GM23248 (cell line): ENCODE results near the gene MYRFL. TPM values are rescaled to one million over a fixed set of nuclear protein-coding genes. Genes with fewer than 3 reads are reported as not detected.

Source experiments
- DNase-seq: peaks from one replicate; pipeline ENCODE4 v3.0.0-alpha.2; 2015
- H2AFZ ChIP-seq: fragments of 200-600 bp; sonication (generic); 2 replicates; pipeline ENCODE4 v1.6.1; 2016; ENCODE audit warnings: antibody characterized with exemption
- H3F3A ChIP-seq: fragments of 200-600 bp; sonication (generic); 2 replicates; pipeline ENCODE4 v1.6.1; 2016; ENCODE audit warnings: mild to moderate bottlenecking, antibody characterized with exemption, mixed run types; ENCODE audit not compliant: insufficient read depth
- H3K27ac ChIP-seq: fragments of 200-600 bp; sonication (generic); 2 replicates; pipeline ENCODE4 v1.5.1; 2016; ENCODE audit warnings: mild to moderate bottlenecking
- H3K27me3 ChIP-seq: fragments of 200-600 bp; sonication (generic); replicated peaks from 2 replicates; pipeline ENCODE4 v1.6.1; 2016; ENCODE audit warnings: mild to moderate bottlenecking; ENCODE audit not compliant: insufficient read depth
- H3K36me3 ChIP-seq: fragments of 200-600 bp; sonication (generic); 2 replicates; pipeline ENCODE4 v1.6.1; 2016; ENCODE audit warnings: low read depth, mild to moderate bottlenecking
- H3K4me1 ChIP-seq: fragments of 200-600 bp; sonication (generic); 2 replicates; pipeline ENCODE4 v1.6.1; 2016; ENCODE audit warnings: mild to moderate bottlenecking; ENCODE audit not compliant: insufficient read depth
- H3K4me2 ChIP-seq: fragments of 200-600 bp; sonication (generic); one replicate; pipeline ENCODE4 v1.6.1; 2016; ENCODE audit warnings: mild to moderate bottlenecking; ENCODE audit not compliant: unreplicated experiment
- H3K4me3 ChIP-seq: fragments of 200-600 bp; sonication (generic); 2 replicates; pipeline ENCODE4 v1.5.1; 2016; ENCODE audit warnings: mild to moderate bottlenecking
- H3K79me2 ChIP-seq: fragments of 200-600 bp; sonication (generic); 2 replicates; pipeline ENCODE4 v1.6.1; 2016; ENCODE audit warnings: mild to moderate bottlenecking; ENCODE audit not compliant: insufficient read depth
- H3K9ac ChIP-seq: fragments of 200-600 bp; sonication (generic); 2 replicates; pipeline ENCODE4 v1.6.1; 2016; ENCODE audit warnings: mild to moderate bottlenecking
- H3K9me2 ChIP-seq: fragments of 200-600 bp; sonication (generic); 2 replicates; pipeline ENCODE4 v1.6.1; 2016; ENCODE audit warnings: mixed run types, mild to moderate bottlenecking, moderate library complexity; ENCODE audit not compliant: insufficient read depth
- H3K9me3 ChIP-seq: fragments of 200-600 bp; sonication (generic); one replicate; pipeline ENCODE4 v1.6.1; 2017; ENCODE audit warnings: low read depth
- H4K20me1 ChIP-seq: fragments of 200-600 bp; sonication (generic); 2 replicates; pipeline ENCODE4 v1.6.0; 2016; ENCODE audit not compliant: insufficient read depth
- EZH2 ChIP-seq: fragments of 200-600 bp; sonication (generic); IDR thresholded peaks from 2 replicates; pipeline ENCODE4 v1.6.1; 2018; ENCODE audit warnings: antibody characterized with exemption, mild to moderate bottlenecking; ENCODE audit not compliant: insufficient read depth, poor library complexity, severe bottlenecking
- EZH2phosphoT487 ChIP-seq: fragments of 200-600 bp; sonication (generic); IDR thresholded peaks from 2 replicates; pipeline ENCODE4 v1.6.1; 2018; ENCODE audit warnings: antibody characterized with exemption, moderate library complexity, mild to moderate bottlenecking, low read depth; ENCODE audit not compliant: insufficient read depth
- WGBS, 2 experiments: methylation state at CpG; one replicate each; pipeline ENCODE4 v1.1.6; 2015 to 2017; ENCODE audit warnings: low lambda C conversion rate in 2 of 2, low coverage in 1 of 2; ENCODE audit errors: missing lambda C conversion rate in 2 of 2; 5-methylcytosine and 5-hydroxymethylcytosine counted together
- in situ Hi-C: fragments of 300-500 bp; cut with MboI; formaldehyde crosslinking; loops from 2 replicates; pipeline ENCODE4 v1.15.0; 2020
- polyA plus RNA-seq: library from polyadenylated mRNA; unstranded; fragments of >200 nt; fragmentation: Nextera tagmentation; extraction: Ambion mirVana; gene quantifications from 2 replicates; pipeline ENCODE4 v1.2.1, GENCODE V29; 2016
- total RNA-seq: library from RNA; depleted of rRNA; stranded (reverse); fragments of >200 nt; shearing (Covaris generic); gene quantifications from 2 replicates; pipeline ENCODE4 v1.2.3, GENCODE V29; 2014

Gene MYRFL
- total and polyA plus RNA-seq, 2 experiments from 2014 or later: not detected

GRCh38 chr12:69906411-69907216 is 81.6 kb downstream of the MYRFL start:
- in situ Hi-C loops: no loop called here

DNA sequence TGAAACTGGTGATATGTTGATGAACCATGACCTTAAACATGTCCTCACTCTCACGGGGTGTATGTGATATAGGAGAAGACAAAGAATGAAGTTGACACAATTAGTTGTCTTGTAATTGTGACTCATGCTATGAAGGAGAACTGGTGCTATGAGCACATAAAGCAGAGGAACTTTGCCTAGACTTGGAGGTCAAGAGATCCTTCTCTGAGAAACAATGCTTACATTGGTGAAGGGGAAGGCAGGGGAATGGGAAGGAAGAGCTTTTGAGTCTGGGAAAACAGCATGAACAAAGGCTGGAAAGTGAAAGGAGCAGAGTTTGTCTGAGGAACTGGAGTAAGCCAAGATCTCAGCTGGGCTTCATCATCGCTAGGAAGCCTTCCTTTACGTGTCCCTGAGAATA is 83.2 kb downstream of the MYRFL start:
- in situ Hi-C loops: no loop called here
- peak; percentile 28 for DNase-seq
- Histone ChIP-seq H3K9ac (no peak overlapping the region), H3K27ac (no peak overlapping the region), H3K36me3 (no peaks in the 10 kb centered on the region), H2AFZ (no peak overlapping the region), H3K4me3 (no peak overlapping the region), H3F3A (peaks cover 16% of the 10 kb centered on the region), H3K27me3 (no peaks in the 10 kb centered on the region), H3K4me2 (no peak overlapping the region), H4K20me1 (no peaks in the 10 kb centered on the region), H3K9me3 (no peaks in the 10 kb centered on the region), H3K9me2 (no peaks in the 10 kb centered on the region), H3K4me1 (peaks cover 19% of the 10 kb centered on the region), H3K79me2 (no peaks in the 10 kb centered on the region)
- TF ChIP-seq EZH2phosphoT487: no peak
- no peak for TF ChIP-seq EZH2
- 80 to 82% methylated on average over 3 of the region's 3 CpGs for WGBS, 2 experiments

More at GRCh38 chr12:69906411-69907216, 81.6 kb downstream of the MYRFL start:
- H4K20me1 ChIP-seq: no peaks in the 10 kb centered on the region
- H2AFZ ChIP-seq: no peak overlapping the region
- H3K4me1 ChIP-seq: peaks cover 19% of the 10 kb centered on the region
- no peaks in the 10 kb centered on the region for H3K9me3 ChIP-seq
- H3K9ac ChIP-seq: no peak overlapping the region
- H3F3A ChIP-seq: peaks cover 16% of the 10 kb centered on the region
- WGBS, 2 experiments: 71 to 79% methylated on average over 4 of the region's 4 CpGs
- H3K79me2 ChIP-seq: no peaks in the 10 kb centered on the region
- no peak overlapping the region for H3K27ac ChIP-seq
- H3K27me3 ChIP-seq: no peaks in the 10 kb centered on the region
- DNase-seq: no peak
- H3K4me3 ChIP-seq: no peak overlapping the region
- no peaks in the 10 kb centered on the region for H3K9me2 ChIP-seq
- TF ChIP-seq EZH2 (no peak), EZH2phosphoT487 (no peak)
- no peaks in the 10 kb centered on the region for H3K36me3 ChIP-seq
- H3K4me2 ChIP-seq: no peak overlapping the region

DNA sequence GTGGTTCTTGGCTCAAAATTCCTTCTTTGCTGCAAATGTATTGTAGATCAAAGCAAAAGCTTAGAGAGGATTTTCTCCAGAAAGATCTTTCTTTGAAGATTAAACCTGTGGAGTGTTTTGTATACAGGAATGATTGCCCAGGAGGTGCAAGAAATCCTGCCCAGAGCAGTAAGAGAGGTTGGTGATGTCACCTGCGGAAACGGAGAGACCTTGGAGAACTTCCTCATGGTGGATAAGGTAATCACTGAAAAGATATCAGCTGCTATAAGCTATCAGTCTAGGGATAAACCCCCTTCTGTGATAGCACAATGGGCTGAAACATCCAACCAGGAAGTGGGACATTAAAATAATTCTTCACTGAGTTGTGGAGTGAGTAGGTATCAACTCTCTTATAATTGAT is 85.7 kb downstream of the MYRFL start:
- Histone ChIP-seq H4K20me1 (no peaks in the 10 kb centered on the region), H3F3A (no peaks in the 10 kb centered on the region), H3K4me2 (no peak overlapping the region), H3K9me2 (no peaks in the 10 kb centered on the region), H3K4me3 (no peak overlapping the region), H3K27me3 (no peaks in the 10 kb centered on the region), H3K79me2 (no peaks in the 10 kb centered on the region), H3K9me3 (no peaks in the 10 kb centered on the region), H3K4me1 (no peaks in the 10 kb centered on the region), H2AFZ (no peak overlapping the region), H3K36me3 (no peaks in the 10 kb centered on the region), H3K9ac (no peak overlapping the region), H3K27ac (no peak overlapping the region)
- DNase-seq: no peak
- WGBS, 2 experiments: 70 to 80% methylated on average over 2 of the region's 2 CpGs
- in situ Hi-C loops: no loop called here
- TF ChIP-seq EZH2phosphoT487: no peak
- no peak for TF ChIP-seq EZH2

DNA sequence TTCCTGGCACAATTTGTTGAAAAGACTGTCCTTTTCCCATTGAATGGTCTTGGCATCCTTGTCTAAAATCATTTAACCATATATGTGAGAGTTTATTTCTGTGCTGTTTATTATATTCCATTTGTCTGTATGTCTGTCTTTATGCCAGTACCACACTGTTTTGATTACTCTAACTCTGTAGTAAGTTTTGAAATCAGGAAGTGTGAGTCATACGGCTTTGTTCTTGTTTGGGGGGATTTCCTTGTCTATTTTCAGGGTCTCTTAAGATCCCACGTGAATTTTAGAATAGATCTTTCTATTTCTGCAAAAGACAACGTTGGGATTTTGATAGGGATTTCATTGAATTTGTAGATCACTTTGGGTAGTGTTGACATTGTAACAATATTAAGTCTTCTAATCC is 88.5 kb downstream of the MYRFL start:
- no peaks in the 10 kb centered on the region for H3K9me2 ChIP-seq
- in situ Hi-C loops: no loop called here
- WGBS, 2 experiments: 47 to 48% methylated on average over 3 of the region's 3 CpGs
- H3K4me3 ChIP-seq: no peak overlapping the region
- H3K9me3 ChIP-seq: no peaks in the 10 kb centered on the region
- H3K4me2 ChIP-seq: no peak overlapping the region
- no peaks in the 10 kb centered on the region for H3K79me2 ChIP-seq
- no peak overlapping the region for H2AFZ ChIP-seq
- TF ChIP-seq EZH2phosphoT487: no peak
- no peak for TF ChIP-seq EZH2
- no peaks in the 10 kb centered on the region for H3K27me3 ChIP-seq
- no peaks in the 10 kb centered on the region for H3F3A ChIP-seq
- no peaks in the 10 kb centered on the region for H4K20me1 ChIP-seq
- no peaks in the 10 kb centered on the region for H3K4me1 ChIP-seq
- H3K27ac ChIP-seq: no peak overlapping the region
- no peaks in the 10 kb centered on the region for H3K36me3 ChIP-seq
- H3K9ac ChIP-seq: no peak overlapping the region
- DNase-seq: no peak

- Histone ChIP-seq H3K4me3 (no peak overlapping the region), H3F3A (no peaks in the 10 kb centered on the region), H3K27me3 (no peaks in the 10 kb centered on the region), H3K36me3 (no peaks in the 10 kb centered on the region), H2AFZ (no peak overlapping the region), H3K27ac (no peak overlapping the region), H3K4me1 (no peaks in the 10 kb centered on the region), H3K4me2 (no peak overlapping the region), H3K79me2 (no peaks in the 10 kb centered on the region), H4K20me1 (no peaks in the 10 kb centered on the region), H3K9ac (no peak overlapping the region), H3K9me3 (no peaks in the 10 kb centered on the region), H3K9me2 (no peaks in the 10 kb centered on the region)
- TF ChIP-seq EZH2 (no peak), EZH2phosphoT487 (no peak)
- no peak for DNase-seq
- 77 to 78% methylated on average over 2 of the region's 2 CpGs for whole genome bisulfite sequencing, 2 experiments
- in situ Hi-C loops: no loop called here
Measured at GRCh38 chr12:69915964-69916363, 90.9 kb downstream of the MYRFL start.
